ENCODE measurements around the gene FBXL16.
A peak's percentile ranks its signal among the peaks of the same experiment; 100 is the strongest.

FBXL16 gene

DNA sequence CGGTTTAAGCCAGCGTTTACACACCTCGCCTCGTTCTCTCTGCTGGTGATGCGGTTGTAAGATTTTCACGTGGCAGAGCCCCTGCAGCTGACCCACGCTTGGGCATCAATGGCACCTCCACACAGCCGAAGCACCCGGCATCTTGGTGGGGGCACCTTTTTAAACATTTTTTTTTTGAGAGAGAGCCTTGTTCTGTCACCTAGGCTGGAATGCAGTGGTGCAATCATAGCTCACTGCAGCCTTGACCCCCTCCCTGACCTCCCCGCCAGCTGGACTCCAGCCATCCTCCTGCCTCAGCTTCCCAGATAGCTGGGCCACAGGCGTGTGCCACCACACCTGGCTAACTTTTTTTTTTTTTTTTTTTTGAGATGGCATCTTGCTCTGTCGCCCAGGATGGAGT lies 51.6 kb downstream of the FBXL16 start:
- DNase-seq (ENCODE audit: extremely low spot score), result no peak
- ChIA-PET POLR2A (no interaction called here), CTCF (interaction anchor here (0.8 to 8.2 kb wide), 2 partner anchors 8 to 13 kb away, joined by 3 to 57 read pairs; no protein-coding TSS in a partner anchor)
- TF ChIP-seq, protein P1, sequence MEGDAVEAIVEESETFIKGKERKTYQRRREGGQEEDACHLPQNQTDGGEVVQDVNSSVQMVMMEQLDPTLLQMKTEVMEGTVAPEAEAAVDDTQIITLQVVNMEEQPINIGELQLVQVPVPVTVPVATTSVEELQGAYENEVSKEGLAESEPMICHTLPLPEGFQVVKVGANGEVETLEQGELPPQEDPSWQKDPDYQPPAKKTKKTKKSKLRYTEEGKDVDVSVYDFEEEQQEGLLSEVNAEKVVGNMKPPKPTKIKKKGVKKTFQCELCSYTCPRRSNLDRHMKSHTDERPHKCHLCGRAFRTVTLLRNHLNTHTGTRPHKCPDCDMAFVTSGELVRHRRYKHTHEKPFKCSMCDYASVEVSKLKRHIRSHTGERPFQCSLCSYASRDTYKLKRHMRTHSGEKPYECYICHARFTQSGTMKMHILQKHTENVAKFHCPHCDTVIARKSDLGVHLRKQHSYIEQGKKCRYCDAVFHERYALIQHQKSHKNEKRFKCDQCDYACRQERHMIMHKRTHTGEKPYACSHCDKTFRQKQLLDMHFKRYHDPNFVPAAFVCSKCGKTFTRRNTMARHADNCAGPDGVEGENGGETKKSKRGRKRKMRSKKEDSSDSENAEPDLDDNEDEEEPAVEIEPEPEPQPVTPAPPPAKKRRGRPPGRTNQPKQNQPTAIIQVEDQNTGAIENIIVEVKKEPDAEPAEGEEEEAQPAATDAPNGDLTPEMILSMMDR (IDR thresholded peaks at IDR 0.05; ENCODE audit: control extremely low read depth, extremely low read depth, low read depth, missing control alignments), result no peak

DNA sequence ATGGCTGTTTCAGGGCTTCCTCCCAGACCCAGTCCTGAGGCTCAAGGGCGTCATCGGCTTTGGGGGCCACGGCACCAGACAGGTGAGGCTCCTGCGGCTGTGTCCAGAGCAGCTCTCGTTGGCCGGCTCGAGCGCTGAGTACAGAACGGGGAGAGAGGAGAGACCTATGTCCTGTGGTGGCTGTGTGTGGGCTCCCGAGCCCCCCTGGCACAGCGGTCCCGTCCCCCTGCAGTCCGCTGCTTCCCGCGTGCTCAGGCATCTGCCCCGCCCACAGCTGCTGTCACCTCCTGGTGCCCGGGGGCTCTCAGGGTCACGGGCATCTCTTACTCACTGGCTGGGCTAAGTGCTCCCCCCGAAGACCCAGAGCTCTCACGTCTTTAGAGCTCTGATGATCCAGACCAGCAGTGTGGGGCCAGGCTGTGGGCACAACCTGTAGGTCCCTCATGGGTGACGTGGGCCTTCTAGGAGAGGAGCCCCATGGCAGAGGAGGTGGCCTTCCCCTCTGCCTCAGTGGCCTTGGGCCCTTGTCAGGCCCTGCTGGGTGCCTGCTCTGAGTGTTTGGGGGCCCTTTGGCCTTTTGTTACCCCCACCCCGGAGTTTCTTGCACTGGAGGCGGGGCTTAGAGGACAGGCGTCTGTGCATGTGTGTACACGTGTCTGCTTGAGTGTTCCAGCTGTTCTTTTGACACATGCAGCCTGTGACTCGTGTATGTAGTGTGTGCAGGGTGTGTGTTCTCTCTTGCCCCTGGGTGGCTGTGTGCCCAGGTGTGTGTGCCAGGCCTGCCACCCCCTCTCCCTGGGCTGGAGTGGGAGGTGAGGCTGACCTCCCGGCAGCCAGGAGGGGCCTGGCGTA lies 52.9 kb downstream of the FBXL16 start:
- ChIA-PET POLR2A (no interaction called here), CTCF (interaction anchor here (1.0 to 8.2 kb wide), 3 partner anchors 9 to 269 kb away, joined by 3 to 57 read pairs (median 3); no protein-coding TSS in a partner anchor)
- no peak for DNase-seq (ENCODE audit: extremely low spot score)
- TF ChIP-seq, protein P1 (IDR thresholded peaks at IDR 0.05; ENCODE audit: control extremely low read depth, extremely low read depth, low read depth, missing control alignments), result no peak

DNA sequence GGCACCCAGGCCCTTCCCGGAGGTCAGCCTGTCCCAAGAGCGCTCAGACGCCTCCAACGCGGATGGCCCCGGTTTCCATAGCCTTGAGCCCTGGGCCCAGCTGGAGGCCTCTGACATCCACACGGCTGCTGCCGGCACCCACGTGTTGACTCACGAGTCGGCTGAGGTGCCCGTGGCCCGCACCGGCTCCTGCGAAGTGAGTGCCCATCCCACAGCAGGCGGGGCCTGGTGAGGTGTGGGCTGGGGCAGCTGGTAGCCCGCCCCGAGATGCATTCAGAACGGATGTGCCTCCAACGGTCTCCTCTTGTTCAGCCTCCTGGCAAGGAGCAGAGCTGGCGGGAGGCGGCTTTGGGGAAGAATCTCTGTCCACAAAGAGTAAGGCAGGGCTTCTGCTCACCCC lies 53.8 kb downstream of the FBXL16 start:
- ChIA-PET POLR2A (no interaction called here), CTCF (interaction anchor here (1.0 to 8.2 kb wide), 3 partner anchors 8 to 268 kb away, joined by 3 to 57 read pairs (median 3); no protein-coding TSS in a partner anchor)
- no peak for DNase-seq (ENCODE audit: extremely low spot score)
- TF ChIP-seq, protein P1 (IDR thresholded peaks at IDR 0.05; ENCODE audit: control extremely low read depth, extremely low read depth, low read depth, missing control alignments), result no peak

DNA sequence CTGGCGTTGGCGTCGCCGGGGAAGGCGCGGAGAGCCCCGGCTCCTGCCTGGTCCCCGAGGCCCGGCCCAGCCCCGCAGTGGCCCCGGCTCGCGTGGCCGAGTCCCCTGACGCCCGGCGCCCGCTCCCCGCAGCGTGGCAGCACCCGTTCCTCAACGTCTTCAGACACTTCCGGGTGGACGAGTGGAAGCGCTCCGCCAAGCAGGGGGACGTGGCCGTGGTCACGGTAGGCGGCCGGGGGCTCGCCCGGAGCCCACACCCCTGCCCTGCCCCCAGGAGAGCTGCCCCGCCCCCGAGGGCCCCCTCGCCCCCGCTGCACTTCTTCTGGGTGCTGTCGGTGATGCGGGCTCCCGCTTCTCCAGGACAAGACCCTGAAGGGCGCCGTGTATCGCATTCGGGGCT lies 56.0 kb downstream of the FBXL16 start:
- POLR2A ChIA-PET, result interaction anchor here (0.8 to 0.9 kb wide), 2 partner anchors 15 to 79 kb away, joined by 3 to 4 read pairs; no protein-coding TSS in a partner anchor
- CTCF ChIA-PET, result interaction anchor here (1.5 to 8.2 kb wide), 5 partner anchors 13 to 32 kb away, joined by 3 to 57 read pairs (median 8); partner anchors contain the start of genes METTL26, RHOT2 and STUB1
- DNase-seq (ENCODE audit: extremely low spot score), result no peak
- TF ChIP-seq, protein P1 (IDR thresholded peaks at IDR 0.05; ENCODE audit: control extremely low read depth, extremely low read depth, low read depth, missing control alignments), result no peak

DNA sequence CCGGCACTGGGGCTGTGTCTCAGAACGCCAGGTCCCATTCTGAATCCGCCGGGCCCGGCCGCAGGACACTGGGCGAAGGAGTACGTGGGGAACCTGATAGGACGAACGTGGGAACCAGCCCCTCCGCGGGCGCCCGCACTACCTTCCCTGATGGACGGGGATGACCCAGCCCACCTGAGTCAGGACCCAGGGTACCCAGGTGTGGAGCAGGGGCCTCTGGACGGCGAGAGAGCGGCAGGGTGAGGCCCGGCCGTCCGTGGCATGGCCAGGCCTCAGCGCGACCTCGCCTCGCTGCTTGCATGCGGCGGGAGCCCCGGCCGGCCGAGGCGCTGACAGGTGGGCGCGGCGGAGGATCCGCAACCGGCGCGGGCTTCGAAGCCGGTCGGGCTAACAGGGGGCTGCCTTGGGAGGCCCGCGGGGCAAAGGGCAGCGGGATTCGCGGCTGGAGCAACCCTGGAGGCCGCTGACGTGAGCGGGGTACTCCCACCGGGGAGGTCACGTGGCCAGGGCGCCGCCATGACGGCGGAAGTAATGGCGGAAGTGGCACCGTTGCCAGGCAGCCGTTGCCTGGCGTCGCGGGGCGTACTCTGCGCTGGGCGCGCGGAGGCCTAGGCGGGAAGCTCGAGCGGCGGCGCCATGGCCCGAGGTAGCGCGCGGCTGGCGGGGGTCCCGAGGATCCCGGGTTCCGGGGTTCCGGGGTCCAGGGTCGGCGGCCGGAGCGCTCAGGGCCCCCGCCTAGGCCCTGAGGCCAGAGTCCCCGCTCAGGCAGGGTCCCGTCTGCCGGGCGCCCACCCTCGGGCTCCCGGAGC lies 56.6 kb downstream of the FBXL16 start, which contains the start of gene WDR90:
TSS of gene WDR90 (plus strand) at position 585 of the 809 bp plus-strand sequence. CDS start at position 637, 52 bp downstream.
- POLR2A ChIA-PET, result interaction anchor here (0.8 to 0.9 kb wide), 2 partner anchors 16 to 78 kb away, joined by 3 to 4 read pairs; no protein-coding TSS in a partner anchor
- TF ChIP-seq, protein P1 (IDR thresholded peaks at IDR 0.05; ENCODE audit: control extremely low read depth, extremely low read depth, low read depth, missing control alignments), result no peak
- peak; percentile 96 for DNase-seq (ENCODE audit: extremely low spot score)
- CTCF ChIA-PET, result interaction anchor here (0.9 to 8.2 kb wide), 10 partner anchors 8 to 248 kb away, joined by 3 to 57 read pairs (median 4); partner anchors contain the start of genes METTL26, RHOT2 and STUB1
